C4-2B (cell line): Measurements from ENCODE around the gene EVX1.

Source experiments
- CTCF ChIP-seq: fragments of 450-650 bp; conservative IDR thresholded peaks from 2 replicates; pipeline ENCODE4 v1.5.1; 2017; ENCODE audit warnings: mild to moderate bottlenecking
- ZFX ChIP-seq: fragments of 450-650 bp; IDR thresholded peaks from 2 replicates; pipeline ENCODE4 v1.6.1; 2017

- TF ChIP-seq CTCF (no peak), ZFX (no peak)
Measured at GRCh38 chr7:27202862-27203134, 39.8 kb upstream of the EVX1 start.
